ENCODE data around the gene CFAP46.

DNA sequence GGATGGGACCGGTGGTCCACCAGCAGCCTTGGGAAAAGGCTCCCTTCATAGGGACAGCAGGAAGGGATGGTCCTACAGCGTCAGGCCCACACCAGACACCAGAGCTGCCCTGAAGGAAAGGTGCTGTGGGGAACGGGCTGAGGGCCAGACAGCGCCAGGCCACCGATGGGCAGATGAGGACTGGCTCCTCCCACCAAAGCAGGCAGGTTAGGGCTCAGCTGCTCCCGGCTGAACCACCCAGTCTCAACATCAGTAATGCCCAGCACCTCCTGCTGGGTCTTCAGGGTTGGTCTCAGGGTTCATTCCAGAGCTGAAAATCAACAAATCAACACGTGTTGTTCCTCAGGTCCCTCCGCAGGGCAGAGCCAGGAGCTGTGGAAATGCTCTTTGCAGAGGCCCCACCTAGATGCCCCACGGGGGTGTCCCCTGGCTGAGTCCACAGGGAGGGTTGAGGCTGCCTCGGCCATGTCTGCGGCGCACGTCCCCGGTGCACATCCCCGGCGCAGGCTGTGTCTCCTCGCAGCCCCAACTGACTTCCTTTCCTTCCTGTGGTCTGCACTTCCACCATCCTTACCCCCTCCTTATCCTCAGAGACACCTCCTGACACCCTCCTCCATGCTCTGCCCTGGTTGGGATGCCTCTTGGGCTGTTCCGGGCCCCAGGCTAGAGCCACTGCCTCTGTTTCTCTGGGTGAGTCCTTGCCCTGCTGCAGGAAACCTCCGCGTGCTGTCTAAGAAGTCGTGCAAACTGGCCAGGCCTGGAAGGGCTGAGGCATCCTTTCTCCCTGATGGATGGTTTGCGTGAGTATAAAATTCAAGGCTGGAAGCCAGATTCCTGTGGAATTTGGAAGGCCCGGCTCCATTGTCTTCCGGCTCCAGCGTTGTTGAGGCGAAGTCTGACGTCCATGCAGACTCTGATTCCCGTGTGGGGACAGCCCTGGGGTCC, 32.8 kb upstream of the CFAP46 start:
- no peak for TF ChIP-seq ZNF274 (IDR thresholded peaks at IDR 0.05; ENCODE audit: low read depth, low read length)
- no peak for TF ChIP-seq SUZ12 (IDR thresholded peaks at IDR 0.05; ENCODE audit: extremely low read depth, insufficient read depth, insufficient read length)
- TF ChIP-seq YY1 (IDR thresholded peaks at IDR 0.05; ENCODE audit: insufficient read depth, insufficient read length): no peak
